NCI-H1105 treated with DMSO at 0.1 percent for 48 hours (cell line): Measurements from ENCODE around the gene TNS3.

Source experiments
- DNase-seq: peaks from one replicate; lab custom pipeline; 2025; lab: John Stamatoyannopoulos, UW

Gene TNS3

GRCh38 chr7:47521816-47522561 lies 59.9 kb downstream of the TNS3 start:
- DNase-seq = no peak

- DNase-seq = no peak
Observed at GRCh38 chr7:47521011-47521795, 60.7 kb downstream of the TNS3 start.

GRCh38 chr7:47520406-47520805 lies 61.5 kb downstream of the TNS3 start:
- DNase-seq = no peak

GRCh38 chr7:47518827-47519226 lies 63.1 kb downstream of the TNS3 start:
- DNase-seq = no peak

- DNase-seq = no peak
Observed at GRCh38 chr7:47517821-47518480, 64.0 kb downstream of the TNS3 start.

- DNase-seq = no peak
Observed at GRCh38 chr7:47516985-47517600, 64.8 kb downstream of the TNS3 start.

- DNase-seq = no peak
Observed at GRCh38 chr7:47516386-47516785, 65.5 kb downstream of the TNS3 start.

- DNase-seq = no peak
Observed at GRCh38 chr7:47515305-47515834, 66.5 kb downstream of the TNS3 start.

- no peak for DNase-seq
Observed at GRCh38 chr7:47514818-47515217, 67.1 kb downstream of the TNS3 start.

- DNase-seq = no peak
Observed at GRCh38 chr7:47514367-47514766, 67.5 kb downstream of the TNS3 start.

- DNase-seq = no peak
Observed at GRCh38 chr7:47513741-47514241, 68.1 kb downstream of the TNS3 start.

GRCh38 chr7:47512481-47513176 lies 69.3 kb downstream of the TNS3 start:
- DNase-seq = no peak

GRCh38 chr7:47511699-47512370 lies 70.1 kb downstream of the TNS3 start:
- no peak for DNase-seq

GRCh38 chr7:47510786-47511185 lies 71.1 kb downstream of the TNS3 start:
- DNase-seq = no peak

GRCh38 chr7:47510192-47510591 lies 71.7 kb downstream of the TNS3 start:
- no peak for DNase-seq

- DNase-seq = no peak
Observed at GRCh38 chr7:47509571-47509970, 72.3 kb downstream of the TNS3 start.

GRCh38 chr7:47508389-47509380 lies 73.2 kb downstream of the TNS3 start:
- no peak for DNase-seq

GRCh38 chr7:47507522-47507921 lies 74.4 kb downstream of the TNS3 start:
- no peak for DNase-seq
